DND-41 (cell line): Measurements from ENCODE around the gene SLC22A15.

Experiments used
- ATAC-seq: fragments of 200-7000 bp; cut with Tn5 transposase; 3 replicates; pipeline ENCODE4 v1.9.1; 2021; ENCODE audit warnings: low read depth; ENCODE audit not compliant: insufficient read depth
- DNase-seq: peaks from one replicate; pipeline ENCODE4 v3.0.0-alpha.2; 2020
- H2AFZ ChIP-seq: 2 replicates; pipeline ENCODE4 v1.6.0; 2012; ENCODE audit warnings: low read depth, low read length
- H3K27ac ChIP-seq: 2 replicates; pipeline ENCODE4 v1.5.1; 2012; ENCODE audit warnings: low read length, inconsistent platforms
- H3K27me3 ChIP-seq: fragments of 200-600 bp; sonication (generic); 2 replicates; pipeline ENCODE4 v1.6.0; 2012; ENCODE audit warnings: low read length, mild to moderate bottlenecking, inconsistent platforms; ENCODE audit not compliant: insufficient read depth, poor library complexity
- H3K36me3 ChIP-seq: 2 replicates; pipeline ENCODE4 v1.5.1; 2012; ENCODE audit warnings: low read length, inconsistent platforms; ENCODE audit not compliant: insufficient read depth
- H3K4me1 ChIP-seq: 2 replicates; pipeline ENCODE4 v1.5.1; 2012; ENCODE audit warnings: mild to moderate bottlenecking, low read length; ENCODE audit not compliant: insufficient read depth
- H3K4me2 ChIP-seq: 2 replicates; pipeline ENCODE4 v1.6.0; 2012; ENCODE audit warnings: mild to moderate bottlenecking, moderate library complexity, low read length, inconsistent platforms; ENCODE audit not compliant: insufficient read depth
- H3K4me3 ChIP-seq, 2 experiments: fragments of 200-600 bp in 1 of 2; shearing (Covaris generic) in 1 of 2; 2 replicates each; pipeline ENCODE4 v1.5.1; 2012 to 2016; ENCODE audit warnings: inconsistent platforms in 2 of 2, low read length in 2 of 2, mild to moderate bottlenecking in 2 of 2, low read depth in 1 of 2, moderate library complexity in 1 of 2
- H3K79me2 ChIP-seq: 2 replicates; pipeline ENCODE4 v1.6.0; 2012; ENCODE audit warnings: low read length, inconsistent platforms; ENCODE audit not compliant: insufficient read depth
- H3K9ac ChIP-seq: 2 replicates; pipeline ENCODE4 v1.6.0; 2012; ENCODE audit warnings: low read depth, mild to moderate bottlenecking, inconsistent platforms, low read length, moderate library complexity
- H3K9me3 ChIP-seq: 2 replicates; pipeline ENCODE4 v1.5.1; 2012; ENCODE audit warnings: low read length, moderate library complexity, mild to moderate bottlenecking, inconsistent platforms; ENCODE audit not compliant: insufficient read depth, severe bottlenecking
- H4K20me1 ChIP-seq: 2 replicates; pipeline ENCODE4 v1.6.0; 2012; ENCODE audit warnings: low read length; ENCODE audit not compliant: insufficient read depth
- CTCF ChIP-seq: IDR thresholded peaks from 2 replicates; pipeline ENCODE4 v1.5.1; 2012; ENCODE audit warnings: borderline replicate concordance, low read length, moderate library complexity, mild to moderate bottlenecking; ENCODE audit not compliant: poor library complexity, severe bottlenecking; ENCODE audit errors: extremely low read depth
- EZH2 ChIP-seq: IDR thresholded peaks from 3 replicates; pipeline ENCODE4 v1.6.1; 2012; ENCODE audit warnings: borderline replicate concordance, low read depth, mild to moderate bottlenecking, moderate library complexity, low read length, inconsistent platforms; ENCODE audit not compliant: severe bottlenecking

SLC22A15 gene

GRCh38 chr1:116015679-116016078, 39.4 kb downstream of the SLC22A15 start:
- ATAC-seq (no peak), DNase-seq (no peak)
- H3K27ac ChIP-seq: no peak overlapping the region
- no peak overlapping the region for H3K4me3 ChIP-seq
- H2AFZ ChIP-seq: no peak overlapping the region
- no peak overlapping the region for H3K4me2 ChIP-seq
- H3K36me3 ChIP-seq: no peaks in the 10 kb centered on the region
- H3K4me1 ChIP-seq: no peaks in the 10 kb centered on the region
- H3K9ac ChIP-seq: no peak overlapping the region
- no peak for TF ChIP-seq EZH2
- no peak for TF ChIP-seq CTCF
- H3K79me2 ChIP-seq: no peaks in the 10 kb centered on the region
- H4K20me1 ChIP-seq: no peaks in the 10 kb centered on the region
- no peaks in the 10 kb centered on the region for H3K9me3 ChIP-seq
- H3K27me3 ChIP-seq: peaks cover 14% of the 10 kb centered on the region

GRCh38 chr1:116018007-116018406, 41.7 kb downstream of the SLC22A15 start:
- Histone ChIP-seq H3K9ac (no peak overlapping the region), H3K4me3 (no peak overlapping the region), H2AFZ (no peak overlapping the region), H4K20me1 (no peaks in the 10 kb centered on the region), H3K4me1 (no peaks in the 10 kb centered on the region), H3K27ac (no peak overlapping the region), H3K9me3 (no peaks in the 10 kb centered on the region), H3K4me2 (no peak overlapping the region), H3K36me3 (no peaks in the 10 kb centered on the region), H3K79me2 (no peaks in the 10 kb centered on the region), H3K27me3 (peaks cover 14% of the 10 kb centered on the region)
- DNase-seq: no peak
- TF ChIP-seq CTCF (no peak), EZH2 (no peak)
- no peak for ATAC-seq

GRCh38 chr1:116019653-116020253, 43.4 kb downstream of the SLC22A15 start:
- Histone ChIP-seq H3K9me3 (no peaks in the 10 kb centered on the region), H3K4me3 (no peak overlapping the region), H4K20me1 (no peaks in the 10 kb centered on the region), H3K79me2 (no peaks in the 10 kb centered on the region), H3K36me3 (no peaks in the 10 kb centered on the region), H3K9ac (no peak overlapping the region), H3K4me2 (no peak overlapping the region), H3K27ac (no peak overlapping the region), H2AFZ (no peak overlapping the region), H3K4me1 (no peaks in the 10 kb centered on the region), H3K27me3 (peaks cover 8% of the 10 kb centered on the region)
- no peak for TF ChIP-seq CTCF
- no peak for TF ChIP-seq EZH2
- ATAC-seq: no peak
- no peak for DNase-seq
